Nephron (organoid): ENCODE data around the gene ACOXL.

Experiments
- H3K27ac Mint-ChIP-seq, 3 experiments: 2 replicates each; pipeline ENCODE4 v1.8.0; 2020; ENCODE audit warnings: mixed read lengths in 3 of 3, mild to moderate bottlenecking in 2 of 3, moderate library complexity in 1 of 3
- H3K27me3 Mint-ChIP-seq: 2 replicates; pipeline ENCODE4 v1.8.0; 2021; ENCODE audit warnings: low read depth, mild to moderate bottlenecking, moderate library complexity, mixed read lengths
- H3K36me3 Mint-ChIP-seq: 2 replicates; pipeline ENCODE4 v1.8.0; 2020; ENCODE audit warnings: low read depth, mixed read lengths
- H3K4me1 Mint-ChIP-seq: 2 replicates; pipeline ENCODE4 v1.8.0; 2020; ENCODE audit warnings: mixed read lengths
- H3K4me3 Mint-ChIP-seq, 3 experiments: 2 replicates each; pipeline ENCODE4 v1.8.0; 2020; ENCODE audit warnings: mild to moderate bottlenecking in 3 of 3, mixed read lengths in 3 of 3, moderate library complexity in 2 of 3
- H3K9me3 Mint-ChIP-seq: 2 replicates; pipeline ENCODE4 v1.8.0; 2020; ENCODE audit warnings: mixed read lengths
- CTCF ChIP-seq, 3 experiments: fragments of 200-600 bp; sonication (generic); IDR thresholded peaks; one replicate each; pipeline ENCODE4 v1.5.0; 2021; ENCODE audit warnings: antibody characterized with exemption in 3 of 3; ENCODE audit not compliant: unreplicated experiment in 3 of 3

The ACOXL gene

DNA sequence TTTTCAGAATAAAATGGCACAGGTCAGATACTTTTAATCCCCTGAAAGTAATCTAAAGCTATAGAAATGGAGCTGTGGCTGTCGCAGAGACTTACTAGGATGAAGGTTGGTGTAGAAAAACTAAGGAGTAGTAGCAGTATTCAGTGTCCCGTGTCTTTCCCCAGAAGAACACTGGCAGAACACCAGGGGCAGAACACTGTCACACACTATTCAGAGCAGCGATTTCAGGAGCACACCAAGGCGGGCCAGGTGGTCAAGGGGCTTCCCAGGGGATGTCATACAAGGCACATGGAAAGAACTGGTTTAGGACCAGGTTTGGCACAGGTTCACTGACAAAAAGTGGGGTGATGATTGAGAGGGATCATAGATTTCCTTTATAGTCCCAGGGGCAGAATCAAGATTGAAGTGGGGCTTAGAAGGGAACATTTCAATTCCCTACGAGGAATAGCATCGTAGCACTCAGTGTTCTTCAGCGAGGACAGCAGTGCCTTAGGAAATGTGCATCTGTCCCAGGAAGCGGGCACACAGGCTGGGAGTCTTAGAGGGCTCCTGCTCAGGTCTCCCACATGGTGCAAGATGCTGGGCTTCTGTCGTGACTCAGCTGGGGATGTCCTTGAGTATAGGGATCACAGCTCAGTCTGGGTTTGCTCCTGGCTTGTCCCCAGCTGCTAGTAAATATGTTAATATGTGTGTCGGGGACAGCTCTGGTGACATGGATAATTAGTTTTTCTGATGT is 410.9 kb downstream of the ACOXL start:
- TF ChIP-seq CTCF (IDR thresholded peaks at IDR 0.05; ENCODE audit: unreplicated experiment in 3 of 3), result no peak
- Mint-ChIP-seq H3K27ac (peak overlapping the region in 1 of 3 experiments; percentile 20), H3K27me3 (no peaks in the 10 kb centered on the region), H3K9me3 (no peaks in the 10 kb centered on the region), H3K4me3 (no peak overlapping the region), H3K4me1 (peaks cover 47% of the 10 kb centered on the region), H3K36me3 (peaks cover 70% of the 10 kb centered on the region)

DNA sequence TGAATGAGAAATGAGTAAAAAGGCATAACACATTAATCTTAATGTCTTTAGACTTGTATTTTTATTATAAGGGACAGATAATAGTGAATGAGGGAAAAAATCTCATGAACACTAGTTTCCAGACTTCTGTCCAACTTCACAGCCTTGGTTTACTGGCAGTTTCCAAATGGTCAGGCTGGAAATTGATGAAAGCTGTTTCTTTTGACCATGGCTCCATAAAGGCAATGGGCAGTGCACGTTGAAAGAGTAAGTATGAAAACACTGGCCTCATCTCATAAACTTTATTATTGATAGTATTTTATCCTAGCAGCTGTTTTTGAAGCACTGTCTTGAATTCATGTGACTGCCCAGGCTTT is 411.4 kb downstream of the ACOXL start:
- Mint-ChIP-seq H3K36me3 (peaks cover 67% of the 10 kb centered on the region), H3K4me3 (no peak overlapping the region), H3K27ac (peak overlapping the region in 1 of 3 experiments; percentile 20), H3K9me3 (no peaks in the 10 kb centered on the region), H3K4me1 (peaks cover 47% of the 10 kb centered on the region), H3K27me3 (no peaks in the 10 kb centered on the region)
- TF ChIP-seq CTCF (IDR thresholded peaks at IDR 0.05; ENCODE audit: unreplicated experiment in 3 of 3), result no peak

DNA sequence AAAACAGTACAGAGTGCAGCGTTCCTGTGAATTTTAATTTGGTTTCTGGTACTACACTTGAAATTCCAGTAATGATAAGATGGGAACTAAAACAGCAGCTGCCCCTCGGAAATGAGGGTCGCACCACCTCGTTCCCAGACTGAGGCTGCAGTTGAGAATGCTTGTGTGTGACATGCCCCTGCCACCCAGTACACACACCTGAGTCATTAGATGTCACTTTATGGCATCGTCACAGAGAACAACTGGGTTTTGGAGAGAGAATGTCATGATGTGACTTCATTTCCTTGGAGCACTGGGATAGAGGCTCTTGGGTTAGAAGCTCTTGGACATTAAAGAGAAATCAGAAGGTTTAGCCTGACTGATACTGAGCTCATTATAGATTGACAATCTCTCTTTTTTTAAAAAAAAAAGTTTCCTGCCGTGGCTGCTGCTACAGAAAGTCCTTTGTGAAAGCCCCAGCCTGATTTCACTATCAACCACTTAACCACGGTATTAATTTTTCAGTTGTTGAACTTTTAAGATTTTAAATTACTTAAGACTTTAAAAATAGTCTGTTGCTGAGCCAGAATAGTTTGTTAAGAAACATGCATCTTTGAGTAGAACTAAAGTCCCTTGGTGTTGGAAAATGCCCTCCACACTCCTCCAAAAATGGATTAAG is 412.9 kb downstream of the ACOXL start:
- Mint-ChIP-seq H3K4me3 (no peak overlapping the region), H3K27ac (no peak overlapping the region), H3K4me1 (peaks cover 46% of the 10 kb centered on the region), H3K9me3 (no peaks in the 10 kb centered on the region), H3K36me3 (peaks cover 59% of the 10 kb centered on the region), H3K27me3 (no peaks in the 10 kb centered on the region)
- TF ChIP-seq CTCF (IDR thresholded peaks at IDR 0.05; ENCODE audit: unreplicated experiment in 3 of 3), result no peak

GRCh38 chr2:111145951-111146350 is 413.6 kb downstream of the ACOXL start:
- H3K36me3 Mint-ChIP-seq, result peaks cover 59% of the 10 kb centered on the region
- H3K27ac Mint-ChIP-seq, result no peak overlapping the region
- peaks cover 44% of the 10 kb centered on the region for H3K4me1 Mint-ChIP-seq
- no peak overlapping the region for H3K4me3 Mint-ChIP-seq
- no peak for TF ChIP-seq CTCF (IDR thresholded peaks at IDR 0.05; ENCODE audit: unreplicated experiment in 3 of 3)
- H3K27me3 Mint-ChIP-seq, result no peaks in the 10 kb centered on the region
- H3K9me3 Mint-ChIP-seq, result no peaks in the 10 kb centered on the region

DNA sequence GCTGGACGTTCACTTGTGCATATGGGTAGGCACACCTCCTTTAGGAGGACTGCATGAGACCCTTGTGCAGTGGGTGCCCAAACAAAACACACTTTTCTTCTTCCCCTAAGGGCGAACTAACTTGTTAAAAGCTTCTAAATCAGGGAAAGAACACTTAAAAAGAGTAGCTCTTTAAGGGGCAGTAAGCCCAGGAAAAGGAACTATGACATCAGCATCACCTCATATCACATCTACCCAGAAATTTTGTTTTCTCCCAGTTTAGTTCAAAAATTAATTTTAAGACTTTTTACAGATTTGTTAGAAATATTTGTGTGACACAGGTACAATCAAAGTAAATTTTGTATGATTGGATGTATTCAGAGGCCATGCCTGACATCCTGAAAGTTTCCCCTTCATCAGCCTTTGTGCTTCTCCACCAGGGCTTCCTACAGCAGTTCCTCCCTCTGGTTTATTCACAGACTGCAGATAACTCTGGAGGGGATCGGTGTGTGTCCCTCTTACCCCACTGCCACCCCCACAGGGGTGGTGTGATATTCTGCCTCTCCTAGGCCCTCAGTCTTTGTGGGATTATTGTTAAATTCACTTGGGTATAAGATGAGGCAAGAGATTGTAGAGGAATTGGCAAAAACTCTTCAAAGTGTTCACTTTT is 416.0 kb downstream of the ACOXL start:
- Mint-ChIP-seq H3K9me3 (no peaks in the 10 kb centered on the region), H3K27me3 (no peaks in the 10 kb centered on the region), H3K36me3 (peaks cover 65% of the 10 kb centered on the region), H3K4me3 (no peak overlapping the region), H3K4me1 (peaks cover 33% of the 10 kb centered on the region), H3K27ac (no peak overlapping the region)
- no peak for TF ChIP-seq CTCF (IDR thresholded peaks at IDR 0.05; ENCODE audit: unreplicated experiment in 3 of 3)
